Measurements from ENCODE around the gene TMEM109. TPM values are rescaled to one million over a fixed set of nuclear protein-coding genes. Genes with fewer than 3 reads are reported as not detected.

Gene TMEM109
- total and polyA plus RNA-seq, 9 of the 15 experiments (the other 6 are each of a cell fraction or from before 2014, with no cell fraction given): 9.2 to 71.3 (median 30.5) TPM

GRCh38 chr11:60938500-60938899 lies 24.5 kb downstream of the TMEM109 start:
- no TSS peak for BruUV-seq (replicated peaks)
- ATAC-seq (no peak; the same call in 2 of the 3 replicates), FAIRE-seq (no peak), DNase-seq (ENCODE audit: extremely low read depth in 1 of 4, low spot score in 3 of 4) (no peak)
- no peak overlapping the region for H3K4me2 ChIP-seq (ENCODE audit: insufficient read depth, low read length)
- H3K79me2 ChIP-seq (ENCODE audit: control insufficient read depth, insufficient read depth, low read length): no peaks in the 10 kb centered on the region
- peaks cover 16% of the 10 kb centered on the region for H4K20me1 ChIP-seq (replicated peaks; ENCODE audit: control insufficient read depth, insufficient read depth, low read length)
- ChIA-PET POLR2A (no interaction called here), CTCF (ENCODE audit: low intra/inter-chr PET ratio) (no interaction called here)
- H3K9ac ChIP-seq (ENCODE audit: insufficient read depth in 1 of 2, low read depth in 2 of 2, low read length in 2 of 2): no peak overlapping the region
- H3K4me3 ChIP-seq: no peak overlapping the region
- no peaks in the 10 kb centered on the region for H3K9me3 ChIP-seq (replicated peaks; ENCODE audit: control insufficient read depth, insufficient read depth, low read depth, low read length)
- no peaks in the 10 kb centered on the region for H3K36me3 ChIP-seq (ENCODE audit: control insufficient read depth, insufficient read depth, low read length)
- 0% methylated on average over 9 of the region's 9 CpGs for WGBS (ENCODE audit: insufficient coverage, low coverage, missing lambda C conversion rate)
- in situ Hi-C loops (cut with MboI): no loop called here
- no peak overlapping the region for H2AFZ ChIP-seq (ENCODE audit: low read depth, low read length)
- H3K27me3 ChIP-seq (ENCODE audit: control insufficient read depth in 2 of 2, insufficient read depth in 2 of 2, low read length in 2 of 2): peaks cover 66 to 87% of the 10 kb centered on the region in 2 experiments
- peaks cover 0 to 19% of the 10 kb centered on the region in 2 experiments; a peak in 1 of 5 replicates for H3K4me1 ChIP-seq (replicated peaks in 1 of 2; ENCODE audit: control insufficient read depth in 2 of 2, insufficient read depth in 2 of 2, low read length in 2 of 2)
- H3K9me1 ChIP-seq (ENCODE audit: control insufficient read depth, insufficient read depth, low read length): no peaks in the 10 kb centered on the region
- intact Hi-C loops (cut with micrococcal nuclease): no loop called here
- no peak overlapping the region for H3K27ac ChIP-seq (ENCODE audit: extremely low read depth, low read depth, low read length)
- TF ChIP-seq ZNF583 (CRISPR knock-in tag; IDR thresholded peaks at IDR 0.05): no peak
- TF ChIP-seq, protein P1, sequence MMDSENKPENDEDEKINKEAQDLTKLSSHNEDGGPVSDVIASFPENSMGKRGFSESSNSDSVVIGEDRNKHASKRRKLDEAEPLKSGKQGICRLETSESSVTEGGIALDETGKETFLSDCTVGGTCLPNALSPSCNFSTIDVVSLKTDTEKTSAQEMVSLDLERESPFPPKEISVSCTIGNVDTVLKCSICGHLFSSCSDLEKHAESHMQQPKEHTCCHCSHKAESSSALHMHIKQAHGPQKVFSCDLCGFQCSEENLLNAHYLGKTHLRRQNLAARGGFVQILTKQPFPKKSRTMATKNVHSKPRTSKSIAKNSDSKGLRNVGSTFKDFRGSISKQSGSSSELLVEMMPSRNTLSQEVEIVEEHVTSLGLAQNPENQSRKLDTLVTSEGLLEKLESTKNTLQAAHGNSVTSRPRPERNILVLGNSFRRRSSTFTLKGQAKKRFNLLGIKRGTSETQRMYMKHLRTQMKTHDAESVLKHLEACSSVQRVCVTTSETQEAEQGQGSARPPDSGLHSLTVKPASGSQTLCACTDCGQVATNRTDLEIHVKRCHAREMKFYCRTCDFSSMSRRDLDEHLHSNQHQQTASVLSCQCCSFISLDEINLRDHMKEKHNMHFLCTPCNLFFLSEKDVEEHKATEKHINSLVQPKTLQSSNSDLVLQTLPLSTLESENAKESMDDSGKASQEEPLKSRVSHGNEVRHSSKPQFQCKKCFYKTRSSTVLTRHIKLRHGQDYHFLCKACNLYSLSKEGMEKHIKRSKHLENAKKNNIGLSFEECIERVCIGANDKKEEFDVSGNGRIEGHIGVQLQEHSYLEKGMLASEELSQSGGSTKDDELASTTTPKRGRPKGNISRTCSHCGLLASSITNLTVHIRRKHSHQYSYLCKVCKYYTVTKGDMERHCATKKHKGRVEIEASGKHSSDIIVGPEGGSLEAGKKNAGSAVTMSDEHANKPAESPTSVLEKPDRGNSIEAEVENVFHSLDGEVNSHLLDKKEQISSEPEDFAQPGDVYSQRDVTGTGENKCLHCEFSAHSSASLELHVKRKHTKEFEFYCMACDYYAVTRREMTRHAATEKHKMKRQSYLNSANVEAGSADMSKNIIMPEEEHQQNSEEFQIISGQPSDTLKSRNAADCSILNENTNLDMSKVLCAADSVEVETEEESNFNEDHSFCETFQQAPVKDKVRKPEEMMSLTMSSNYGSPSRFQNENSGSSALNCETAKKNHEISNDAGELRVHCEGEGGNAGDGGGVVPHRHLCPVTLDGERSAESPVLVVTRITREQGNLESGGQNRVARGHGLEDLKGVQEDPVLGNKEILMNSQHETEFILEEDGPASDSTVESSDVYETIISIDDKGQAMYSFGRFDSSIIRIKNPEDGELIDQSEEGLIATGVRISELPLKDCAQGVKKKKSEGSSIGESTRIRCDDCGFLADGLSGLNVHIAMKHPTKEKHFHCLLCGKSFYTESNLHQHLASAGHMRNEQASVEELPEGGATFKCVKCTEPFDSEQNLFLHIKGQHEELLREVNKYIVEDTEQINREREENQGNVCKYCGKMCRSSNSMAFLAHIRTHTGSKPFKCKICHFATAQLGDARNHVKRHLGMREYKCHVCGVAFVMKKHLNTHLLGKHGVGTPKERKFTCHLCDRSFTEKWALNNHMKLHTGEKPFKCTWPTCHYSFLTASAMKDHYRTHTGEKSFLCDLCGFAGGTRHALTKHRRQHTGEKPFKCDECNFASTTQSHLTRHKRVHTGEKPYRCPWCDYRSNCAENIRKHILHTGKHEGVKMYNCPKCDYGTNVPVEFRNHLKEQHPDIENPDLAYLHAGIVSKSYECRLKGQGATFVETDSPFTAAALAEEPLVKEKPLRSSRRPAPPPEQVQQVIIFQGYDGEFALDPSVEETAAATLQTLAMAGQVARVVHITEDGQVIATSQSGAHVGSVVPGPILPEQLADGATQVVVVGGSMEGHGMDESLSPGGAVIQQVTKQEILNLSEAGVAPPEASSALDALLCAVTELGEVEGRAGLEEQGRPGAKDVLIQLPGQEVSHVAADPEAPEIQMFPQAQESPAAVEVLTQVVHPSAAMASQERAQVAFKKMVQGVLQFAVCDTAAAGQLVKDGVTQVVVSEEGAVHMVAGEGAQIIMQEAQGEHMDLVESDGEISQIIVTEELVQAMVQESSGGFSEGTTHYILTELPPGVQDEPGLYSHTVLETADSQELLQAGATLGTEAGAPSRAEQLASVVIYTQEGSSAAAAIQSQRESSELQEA (IDR thresholded peaks at IDR 0.05; ENCODE audit: low read depth): no peak
- TF ChIP-seq ZC3H4 (CRISPR knock-in tag; IDR thresholded peaks at IDR 0.05; ENCODE audit: borderline replicate concordance): no peak
- TF ChIP-seq BHLHE40 (IDR thresholded peaks at IDR 0.05; ENCODE audit: low read length): no peak
- no peak for TF ChIP-seq PTBP1 (IDR thresholded peaks at IDR 0.05; ENCODE audit: low read depth, low read length)
- TF ChIP-seq, protein P2, sequence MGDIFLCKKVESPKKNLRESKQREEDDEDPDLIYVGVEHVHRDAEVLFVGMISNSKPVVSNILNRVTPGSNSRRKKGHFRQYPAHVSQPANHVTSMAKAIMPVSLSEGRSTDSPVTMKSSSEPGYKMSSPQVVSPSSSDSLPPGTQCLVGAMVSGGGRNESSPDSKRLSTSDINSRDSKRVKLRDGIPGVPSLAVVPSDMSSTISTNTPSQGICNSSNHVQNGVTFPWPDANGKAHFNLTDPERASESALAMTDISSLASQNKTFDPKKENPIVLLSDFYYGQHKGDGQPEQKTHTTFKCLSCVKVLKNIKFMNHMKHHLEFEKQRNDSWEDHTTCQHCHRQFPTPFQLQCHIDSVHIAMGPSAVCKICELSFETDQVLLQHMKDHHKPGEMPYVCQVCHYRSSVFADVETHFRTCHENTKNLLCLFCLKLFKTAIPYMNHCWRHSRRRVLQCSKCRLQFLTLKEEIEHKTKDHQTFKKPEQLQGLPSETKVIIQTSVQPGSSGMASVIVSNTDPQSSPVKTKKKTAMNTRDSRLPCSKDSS (IDR thresholded peaks at IDR 0.05; ENCODE audit: low read depth, partially characterized antibody): no peak
- TF ChIP-seq SFPQ (IDR thresholded peaks at IDR 0.05; ENCODE audit: low read depth, low read length): no peak
- no peak for TF ChIP-seq CBX2 (IDR thresholded peaks at IDR 0.05; ENCODE audit: insufficient read depth, low read length, poor library complexity, severe bottlenecking)
- no peak for TF ChIP-seq ZNF140 (CRISPR knock-in tag; IDR thresholded peaks at IDR 0.05)
- TF ChIP-seq NFXL1 (CRISPR knock-in tag; IDR thresholded peaks at IDR 0.05): no peak
- no peak for TF ChIP-seq ZNF217 (CRISPR knock-in tag; IDR thresholded peaks at IDR 0.05)

Data from K562 (cell line).